Duodenal mucosa (tissue), 2 donors: ENCODE results near the gene FNDC3A.
"Not testable (repeated sequence)": the region's sequence is repeated elsewhere in the genome, so short reads cannot be mapped to it uniquely, and the experiment has no call there.

Experiments used
- H3K27ac ChIP-seq: one replicate; pipeline ENCODE4 v1.7.0; 2013; ENCODE audit warnings: low read depth, low read length
- H3K27me3 ChIP-seq, 2 donors: one replicate each; pipeline ENCODE4 v1.7.0; 2013; ENCODE audit warnings: low read length in 2 of 2, control low read depth in 1 of 2; ENCODE audit not compliant: insufficient read depth in 2 of 2, control insufficient read depth in 1 of 2
- H3K36me3 ChIP-seq, 2 donors: one replicate each; pipeline ENCODE4 v1.7.0; 2013; ENCODE audit warnings: low read length in 2 of 2, control low read depth in 1 of 2; ENCODE audit not compliant: insufficient read depth in 2 of 2, control insufficient read depth in 1 of 2
- H3K4me1 ChIP-seq, 2 donors: one replicate each; pipeline ENCODE4 v1.7.0; 2013; ENCODE audit warnings: low read length in 2 of 2, control low read depth in 1 of 2; ENCODE audit not compliant: insufficient read depth in 2 of 2, control insufficient read depth in 1 of 2
- H3K4me3 ChIP-seq, 2 donors: one replicate each; pipeline ENCODE4 v1.7.0; 2013; ENCODE audit warnings: low read length in 2 of 2, low read depth in 1 of 2
- H3K9ac ChIP-seq, 2 donors: one replicate each; pipeline ENCODE4 v1.7.0; 2013; ENCODE audit warnings: low read length in 2 of 2, low read depth in 1 of 2
- H3K9me3 ChIP-seq, 2 donors: one replicate each; pipeline ENCODE4 v1.7.0; 2013; ENCODE audit warnings: low read length in 2 of 2, control low read depth in 1 of 2; ENCODE audit not compliant: control insufficient read depth in 1 of 2

Gene FNDC3A

GRCh38 chr13:49125964-49126524 lies 150.3 kb downstream of the FNDC3A start:
- Histone ChIP-seq H3K9me3 (no peaks in the 10 kb centered on the region), H3K4me3 (no peak overlapping the region), H3K9ac (no peak overlapping the region), H3K27me3 (no peaks in the 10 kb centered on the region), H3K4me1 (peaks cover 0 to 10% of the 10 kb centered on the region in 2 donors), H3K27ac (no peak overlapping the region), H3K36me3 (peaks cover under 1 to 3% of the 10 kb centered on the region in 2 donors)

GRCh38 chr13:49132479-49133002 lies 156.8 kb downstream of the FNDC3A start:
- H3K9ac ChIP-seq = no peak overlapping the region
- H3K27ac ChIP-seq = no peak overlapping the region
- no peaks in the 10 kb centered on the region for H3K9me3 ChIP-seq
- H3K4me3 ChIP-seq = no peak overlapping the region
- no peaks in the 10 kb centered on the region for H3K27me3 ChIP-seq
- H3K4me1 ChIP-seq = peaks cover 4 to 15% of the 10 kb centered on the region in 2 donors
- peaks cover 17 to 40% of the 10 kb centered on the region in 2 donors for H3K36me3 ChIP-seq

GRCh38 chr13:49134305-49134704 lies 158.6 kb downstream of the FNDC3A start:
- Histone ChIP-seq H3K27ac (no peak overlapping the region), H3K36me3 (peaks cover 19 to 42% of the 10 kb centered on the region in 2 donors), H3K4me3 (no peak overlapping the region), H3K4me1 (peaks cover 4 to 19% of the 10 kb centered on the region in 2 donors), H3K9me3 (no peaks in the 10 kb centered on the region), H3K27me3 (no peaks in the 10 kb centered on the region), H3K9ac (no peak overlapping the region)

GRCh38 chr13:49137138-49137643 lies 161.5 kb downstream of the FNDC3A start:
- H3K9me3 ChIP-seq, H3K4me3 ChIP-seq, H3K9ac ChIP-seq, H3K27me3 ChIP-seq, H3K27ac ChIP-seq: not testable (repeated sequence)
- H3K4me1 ChIP-seq = peaks cover 4 to 18% of the 10 kb centered on the region in 2 donors
- H3K36me3 ChIP-seq = peaks cover 29 to 53% of the 10 kb centered on the region in 2 donors

GRCh38 chr13:49140910-49141611 lies 165.3 kb downstream of the FNDC3A start:
- H3K27ac ChIP-seq = no peak overlapping the region
- no peak overlapping the region for H3K4me3 ChIP-seq
- H3K9ac ChIP-seq = no peak overlapping the region
- H3K9me3 ChIP-seq = no peaks in the 10 kb centered on the region
- H3K27me3 ChIP-seq = no peaks in the 10 kb centered on the region
- H3K36me3 ChIP-seq = peaks cover 34 to 53% of the 10 kb centered on the region in 2 donors
- peaks cover 0 to 4% of the 10 kb centered on the region in 2 donors for H3K4me1 ChIP-seq

- H3K27ac ChIP-seq = peak overlapping the region; percentile 61
- peaks cover 6 to 49% of the 10 kb centered on the region in 2 donors for H3K36me3 ChIP-seq
- H3K9me3 ChIP-seq = peaks cover 3 to 5% of the 10 kb centered on the region in 2 donors
- H3K27me3 ChIP-seq = no peaks in the 10 kb centered on the region
- H3K9ac ChIP-seq = peak overlapping the region in 1 of 2 donors; percentile 4
- H3K4me3 ChIP-seq = peak overlapping the region; percentile 4 to 32
- peaks cover 0 to 3% of the 10 kb centered on the region in 2 donors for H3K4me1 ChIP-seq
These were observed 171.2 kb downstream of the FNDC3A start for GRCh38 chr13:49146950-49147355.

- H3K9ac ChIP-seq = no peak overlapping the region
- peaks cover 5 to 44% of the 10 kb centered on the region in 2 donors for H3K36me3 ChIP-seq
- peaks cover 0 to 3% of the 10 kb centered on the region in 2 donors for H3K4me1 ChIP-seq
- H3K27me3 ChIP-seq = no peaks in the 10 kb centered on the region
- no peak overlapping the region for H3K27ac ChIP-seq
- H3K4me3 ChIP-seq = no peak overlapping the region
- H3K9me3 ChIP-seq = peaks cover 3 to 5% of the 10 kb centered on the region in 2 donors
These were observed 172.7 kb downstream of the FNDC3A start for GRCh38 chr13:49148405-49148804.

GRCh38 chr13:49157955-49158584 lies 182.4 kb downstream of the FNDC3A start:
- not testable (repeated sequence) for H3K4me1 ChIP-seq, H3K36me3 ChIP-seq, H3K9ac ChIP-seq, H3K4me3 ChIP-seq, H3K27ac ChIP-seq, H3K9me3 ChIP-seq, H3K27me3 ChIP-seq

GRCh38 chr13:49163162-49163561 lies 187.4 kb downstream of the FNDC3A start:
- H3K4me3 ChIP-seq, H3K27me3 ChIP-seq, H3K9ac ChIP-seq, H3K4me1 ChIP-seq, H3K27ac ChIP-seq: not testable (repeated sequence)
- Histone ChIP-seq H3K9me3 (peaks cover 10 to 12% of the 10 kb centered on the region in 2 donors), H3K36me3 (peaks cover 3 to 27% of the 10 kb centered on the region in 2 donors)

GRCh38 chr13:49164712-49165111 lies 189.0 kb downstream of the FNDC3A start:
- Histone ChIP-seq H3K9me3 (peaks cover 10 to 12% of the 10 kb centered on the region in 2 donors), H3K36me3 (peaks cover 3 to 33% of the 10 kb centered on the region in 2 donors), H3K4me3 (no peak overlapping the region), H3K9ac (no peak overlapping the region), H3K27ac (no peak overlapping the region), H3K4me1 (no peaks in the 10 kb centered on the region), H3K27me3 (no peaks in the 10 kb centered on the region)
